Mammary epithelial cell (primary cell): ENCODE data around the gene LTC4S.

Experiments
- CTCF ChIP-seq, 2 donors: IDR thresholded peaks in 1 of 2; conservative IDR thresholded peaks in 1 of 2; 2 replicates each; pipeline ENCODE4 v1.5.1; 2011 to 2012; ENCODE audit warnings: inconsistent platforms in 2 of 2, low read length in 2 of 2, mild to moderate bottlenecking in 2 of 2, control low read depth in 1 of 2, low read depth in 1 of 2; ENCODE audit not compliant: insufficient read depth in 1 of 2; ENCODE audit errors: extremely low read depth in 1 of 2
- EZH2 ChIP-seq: IDR thresholded peaks from 2 replicates; pipeline ENCODE4 v1.6.1; 2012; ENCODE audit warnings: low read length, inconsistent platforms, borderline replicate concordance

DNA sequence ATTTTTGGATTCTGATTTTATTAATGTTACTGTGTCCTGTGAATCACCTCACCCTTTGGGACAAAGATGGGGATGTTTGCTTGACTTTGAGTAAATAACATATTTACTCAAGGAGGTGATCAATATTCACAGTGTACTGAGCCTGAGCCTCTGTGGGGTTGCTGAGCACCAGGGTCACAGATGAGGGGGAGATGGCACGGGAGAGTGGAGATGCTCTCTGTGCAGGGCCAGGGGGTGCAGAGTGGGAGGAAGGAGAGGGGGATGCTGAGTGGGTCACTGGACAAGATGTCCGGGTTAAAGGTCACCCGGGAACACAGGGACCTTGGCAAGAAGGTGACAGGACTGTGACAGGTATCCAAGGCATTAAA, 30.9 kb downstream of the LTC4S start:
- TF ChIP-seq CTCF (conservative IDR thresholded peaks at IDR 0.05 in 1 of 2, IDR thresholded peaks at IDR 0.05 in 1 of 2; ENCODE audit: extremely low read depth in 1 of 2, insufficient read depth in 1 of 2, low read depth in 1 of 2, low read length in 2 of 2) (no peak), EZH2 (no peak)
